Stimulated activated CD8-positive, alpha-beta memory T cell treated with anti-CD3 and anti-CD28 coated beads, Interleukin-7, amount 100 ng/mL, for 48 hours (primary cell): ENCODE results near the gene CLDN22.

Experiments used
- DNase-seq, 2 donors: peaks; one replicate each; pipeline ENCODE4 v3.0.0-alpha.2; 2020; ENCODE audit warnings: low read depth in 1 of 2; ENCODE audit errors: extremely low read depth in 1 of 2

CLDN22 gene

GRCh38 chr4:183285886-183286285, 34.2 kb downstream of the CLDN22 start:
- DNase-seq, result no peak

GRCh38 chr4:183284965-183285364, 35.1 kb downstream of the CLDN22 start:
- no peak for DNase-seq

- DNase-seq, result no peak
These were observed 35.8 kb downstream of the CLDN22 start for GRCh38 chr4:183284258-183284785.

GRCh38 chr4:183276106-183276505, 44.0 kb downstream of the CLDN22 start:
- no peak for DNase-seq

- no peak for DNase-seq
These were observed 47.7 kb downstream of the CLDN22 start for GRCh38 chr4:183272384-183272783.

- no peak for DNase-seq
These were observed 51.5 kb downstream of the CLDN22 start for GRCh38 chr4:183268556-183268955.
